HG02623 (cell line): ENCODE results near the gene MYOG.

Experiments
- ATAC-seq: cut with Tn5 transposase; IDR thresholded peaks from one replicate; pipeline ENCODE4 v1.9.1; 2021; ENCODE audit warnings: moderate library complexity; ENCODE audit not compliant: unreplicated experiment

MYOG gene

DNA sequence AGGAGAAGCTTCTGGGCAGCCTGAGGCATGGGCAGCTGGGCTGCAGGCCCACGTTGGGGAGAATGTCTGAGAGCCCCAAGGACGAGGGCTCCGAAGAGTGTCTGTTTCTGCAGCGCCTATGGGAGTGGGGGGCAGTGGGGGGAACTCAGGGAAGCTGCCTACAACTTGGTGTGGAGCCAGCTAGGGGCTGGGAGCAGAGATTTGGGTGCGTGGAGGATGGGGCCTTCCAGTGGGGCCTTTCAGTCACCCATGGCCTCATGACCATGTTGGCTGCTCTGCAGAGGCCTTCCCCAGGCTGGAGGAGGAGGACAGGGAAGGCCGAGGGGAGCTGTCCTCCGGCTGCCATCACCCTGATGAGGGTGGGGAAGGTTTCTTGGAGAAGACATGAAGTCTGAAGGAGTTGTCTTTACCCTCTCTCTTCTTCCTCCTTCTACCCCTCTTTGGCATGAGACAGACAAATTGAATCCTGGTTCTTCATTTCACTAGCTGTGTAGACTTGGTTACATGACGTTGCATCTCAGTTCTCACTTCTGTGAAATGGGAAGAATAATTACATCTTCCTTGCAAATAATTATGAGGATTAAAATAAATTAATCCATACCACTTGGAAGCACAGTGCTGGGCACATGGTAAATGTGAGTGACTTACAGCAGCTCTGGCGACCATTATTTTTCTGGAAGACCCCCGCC, 51.2 kb downstream of the MYOG start:
- ATAC-seq: no peak

DNA sequence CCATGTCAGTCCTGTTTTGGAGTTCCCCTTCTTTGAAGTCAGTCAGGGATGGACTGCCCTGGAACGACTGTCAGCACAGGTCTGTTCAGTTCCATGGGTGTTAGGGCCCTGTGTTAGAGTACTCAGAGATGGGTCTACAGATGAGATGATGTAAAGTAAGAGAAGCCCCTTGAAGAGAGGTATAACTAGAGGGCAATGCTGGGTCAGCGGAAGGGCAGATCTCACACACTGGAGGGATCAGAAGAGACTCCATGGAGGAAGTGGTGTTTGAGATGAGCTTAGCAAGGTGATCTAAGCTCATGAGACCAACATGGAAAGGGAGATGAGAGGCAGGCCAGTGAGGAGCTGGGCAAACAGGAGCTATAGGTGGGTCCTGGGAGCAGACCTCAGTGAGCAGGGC, 51.9 kb downstream of the MYOG start:
- ATAC-seq: no peak

DNA sequence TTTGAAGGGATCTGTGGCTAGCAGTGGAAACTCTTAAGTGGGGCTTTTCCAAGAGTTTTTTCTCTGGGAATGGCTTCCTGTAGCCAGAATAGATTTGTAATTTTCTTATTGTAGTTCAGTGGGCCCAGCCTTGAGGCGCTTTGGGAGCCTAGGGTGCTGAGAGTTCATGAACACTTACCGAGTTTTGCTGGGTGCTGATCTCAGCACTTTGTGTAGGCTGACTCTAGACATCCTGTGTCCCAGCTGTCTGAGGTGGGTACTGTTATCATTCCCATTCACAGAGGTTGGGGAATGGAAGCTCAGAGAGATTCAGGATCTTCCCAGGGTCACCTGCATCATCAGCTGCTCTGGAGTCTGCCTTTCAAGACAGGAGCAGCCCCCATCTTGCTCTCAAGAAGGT, 52.5 kb downstream of the MYOG start:
- no peak for ATAC-seq
